Ectodermal cell (in vitro differentiated cells): ENCODE results near the gene PILRA.
"Not testable (repeated sequence)": the region's sequence is repeated elsewhere in the genome, so short reads cannot be mapped to it uniquely, and the experiment has no call there.

Experiments used
- H3K27ac ChIP-seq: 2 replicates; pipeline ENCODE4 v1.7.0; 2013; ENCODE audit warnings: mild to moderate bottlenecking, low read depth, low read length; ENCODE audit not compliant: insufficient read depth, poor library complexity, severe bottlenecking
- H3K27me3 ChIP-seq: 2 replicates; pipeline ENCODE4 v1.7.0; 2013; ENCODE audit warnings: mild to moderate bottlenecking, low read length; ENCODE audit not compliant: insufficient read depth, control insufficient read depth, poor library complexity, severe bottlenecking
- H3K36me3 ChIP-seq: one replicate; pipeline ENCODE4 v1.7.0; 2013; ENCODE audit warnings: low read length; ENCODE audit not compliant: control insufficient read depth, insufficient read depth
- H3K4me1 ChIP-seq: one replicate; pipeline ENCODE4 v1.7.0; 2013; ENCODE audit warnings: low read length; ENCODE audit not compliant: control insufficient read depth, insufficient read depth
- H3K4me3 ChIP-seq: 2 replicates; pipeline ENCODE4 v1.7.0; 2013; ENCODE audit warnings: low read depth, low read length, control low read depth; ENCODE audit not compliant: insufficient read depth
- H3K9me3 ChIP-seq: 2 replicates; pipeline ENCODE4 v1.7.0; 2013; ENCODE audit warnings: mild to moderate bottlenecking, low read length, moderate library complexity; ENCODE audit not compliant: control insufficient read depth
- WGBS, 2 experiments: methylation state at CpG; one replicate each; pipeline ENCODE4 v1.1.7; 2013; ENCODE audit warnings: missing lambda C conversion rate in 2 of 2; 5-methylcytosine and 5-hydroxymethylcytosine counted together

PILRA gene

GRCh38 chr7:100433592-100434296, 60.5 kb downstream of the PILRA start:
- Histone ChIP-seq H3K27me3 (no peaks in the 10 kb centered on the region), H3K4me1 (peaks cover 21% of the 10 kb centered on the region), H3K9me3 (no peaks in the 10 kb centered on the region), H3K4me3 (no peak overlapping the region), H3K36me3 (peaks cover 21% of the 10 kb centered on the region), H3K27ac (no peak overlapping the region)
- 91 to 93% methylated on average over 10 of the region's 10 CpGs for WGBS, 2 experiments

- peaks cover 21% of the 10 kb centered on the region for H3K36me3 ChIP-seq
- no peaks in the 10 kb centered on the region for H3K9me3 ChIP-seq
- 87 to 90% methylated on average over 22 of the region's 22 CpGs for WGBS, 2 experiments
- H3K27me3 ChIP-seq, result no peaks in the 10 kb centered on the region
- no peak overlapping the region for H3K27ac ChIP-seq
- peaks cover 21% of the 10 kb centered on the region for H3K4me1 ChIP-seq
- peak overlapping the region; percentile 79 for H3K4me3 ChIP-seq
Measured at GRCh38 chr7:100434297-100435144, 61.2 kb downstream of the PILRA start.

- Histone ChIP-seq H3K27ac (peak overlapping the region; percentile 80), H3K36me3 (peaks cover 21% of the 10 kb centered on the region), H3K4me3 (peak overlapping the region; percentile 79), H3K27me3 (no peaks in the 10 kb centered on the region), H3K4me1 (peaks cover 19% of the 10 kb centered on the region), H3K9me3 (no peaks in the 10 kb centered on the region)
- WGBS, 2 experiments, result 2 to 3% methylated on average over 81 of the region's 81 CpGs
Measured at GRCh38 chr7:100435401-100436304, 62.4 kb downstream of the PILRA start.

DNA sequence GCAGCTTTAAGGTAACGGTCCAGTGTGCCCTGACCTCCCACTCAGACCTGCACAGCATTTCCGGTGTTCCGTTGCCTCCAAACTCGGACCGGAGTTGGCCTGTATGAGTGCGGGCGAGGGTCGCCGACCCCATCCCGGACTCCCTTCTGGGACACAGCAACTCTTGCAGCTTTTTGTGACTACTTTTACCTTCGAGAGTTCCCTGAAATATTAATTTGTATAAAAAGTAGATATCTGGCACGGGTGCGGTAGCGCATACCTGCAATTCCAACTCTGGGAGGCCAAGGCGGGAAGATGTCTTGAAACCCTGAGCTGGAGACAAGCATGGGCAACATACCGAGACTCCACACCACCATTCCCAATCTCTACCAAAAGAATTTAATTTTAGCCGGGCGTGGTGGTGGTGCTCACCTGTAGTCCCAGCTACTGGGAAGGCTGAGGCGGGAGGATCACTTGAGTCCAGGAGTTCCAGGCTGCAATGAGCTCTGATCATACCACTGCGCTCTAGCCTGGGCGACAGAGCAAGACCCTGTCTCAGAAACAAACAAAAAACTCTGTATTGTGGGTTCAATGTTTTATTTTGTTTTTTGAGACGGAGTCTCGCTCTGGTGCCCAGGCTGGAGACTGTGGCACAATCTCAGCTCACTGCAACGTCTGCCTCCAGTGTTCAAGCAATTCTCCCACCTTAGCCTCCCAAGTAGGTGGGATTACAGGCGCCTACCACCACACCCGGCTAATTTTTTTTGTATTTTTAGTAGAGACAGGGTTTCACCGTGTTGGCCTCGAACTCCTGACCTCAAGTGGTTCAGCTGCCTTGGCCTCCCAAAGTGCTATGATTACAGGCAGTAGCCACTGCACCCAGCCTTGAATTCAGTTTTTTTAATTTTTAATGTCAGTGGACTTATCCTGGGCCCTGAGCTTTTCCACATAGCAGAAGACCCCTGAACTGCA, 64.1 kb downstream of the PILRA start:
- WGBS, 2 experiments, result 96 to 97% methylated on average over 28 of the region's 28 CpGs
- no peak overlapping the region for H3K27ac ChIP-seq

GRCh38 chr7:100438172-100438571, 64.9 kb downstream of the PILRA start:
- WGBS, 2 experiments, result 92 to 94% methylated on average over 1 to 2 of the region's 2 CpGs
- no peaks in the 10 kb centered on the region for H3K9me3 ChIP-seq
- H3K4me3 ChIP-seq, result no peak overlapping the region
- H3K27ac ChIP-seq, result no peak overlapping the region
- no peaks in the 10 kb centered on the region for H3K4me1 ChIP-seq
- no peaks in the 10 kb centered on the region for H3K27me3 ChIP-seq
- H3K36me3 ChIP-seq, result peaks cover 11% of the 10 kb centered on the region

More for the DNA sequence above, 64.1 kb downstream of the PILRA start:
- H3K36me3 ChIP-seq, result peaks cover 18% of the 10 kb centered on the region
- H3K4me3 ChIP-seq, result no peak overlapping the region
- H3K4me1 ChIP-seq, result peaks cover 2% of the 10 kb centered on the region
- H3K9me3 ChIP-seq, result no peaks in the 10 kb centered on the region
- H3K27me3 ChIP-seq, result no peaks in the 10 kb centered on the region

DNA sequence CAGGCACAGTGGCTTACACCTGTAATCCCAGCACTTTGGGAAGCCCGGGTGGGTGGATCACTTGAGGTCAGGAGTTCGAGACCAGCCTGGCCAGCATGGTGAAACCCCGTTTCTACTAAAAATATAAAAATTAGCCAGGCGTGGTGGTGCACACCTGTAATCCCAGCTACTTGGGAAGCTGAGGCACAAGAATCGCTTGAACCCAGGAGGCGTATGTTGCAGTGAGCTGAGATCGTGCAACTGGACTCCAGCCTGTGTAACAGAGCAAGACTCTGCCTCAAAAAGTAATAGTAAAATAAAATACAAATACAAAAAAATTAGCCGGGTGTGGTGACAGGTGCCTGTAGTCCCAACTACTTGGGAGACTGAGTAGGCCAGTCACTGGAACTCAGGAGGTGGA, 65.4 kb downstream of the PILRA start:
- H3K4me3 ChIP-seq, H3K9me3 ChIP-seq, H3K4me1 ChIP-seq, H3K27ac ChIP-seq, H3K36me3 ChIP-seq, H3K27me3 ChIP-seq: not testable (repeated sequence)
- 91 to 96% methylated on average over 8 of the region's 8 CpGs for WGBS, 2 experiments

- H3K36me3 ChIP-seq, H3K4me3 ChIP-seq, H3K27me3 ChIP-seq, H3K9me3 ChIP-seq, H3K27ac ChIP-seq, H3K4me1 ChIP-seq: not testable (repeated sequence)
- 91 to 95% methylated on average over 7 of the region's 7 CpGs for WGBS, 2 experiments
Measured at GRCh38 chr7:100439244-100439643, 66.0 kb downstream of the PILRA start.

DNA sequence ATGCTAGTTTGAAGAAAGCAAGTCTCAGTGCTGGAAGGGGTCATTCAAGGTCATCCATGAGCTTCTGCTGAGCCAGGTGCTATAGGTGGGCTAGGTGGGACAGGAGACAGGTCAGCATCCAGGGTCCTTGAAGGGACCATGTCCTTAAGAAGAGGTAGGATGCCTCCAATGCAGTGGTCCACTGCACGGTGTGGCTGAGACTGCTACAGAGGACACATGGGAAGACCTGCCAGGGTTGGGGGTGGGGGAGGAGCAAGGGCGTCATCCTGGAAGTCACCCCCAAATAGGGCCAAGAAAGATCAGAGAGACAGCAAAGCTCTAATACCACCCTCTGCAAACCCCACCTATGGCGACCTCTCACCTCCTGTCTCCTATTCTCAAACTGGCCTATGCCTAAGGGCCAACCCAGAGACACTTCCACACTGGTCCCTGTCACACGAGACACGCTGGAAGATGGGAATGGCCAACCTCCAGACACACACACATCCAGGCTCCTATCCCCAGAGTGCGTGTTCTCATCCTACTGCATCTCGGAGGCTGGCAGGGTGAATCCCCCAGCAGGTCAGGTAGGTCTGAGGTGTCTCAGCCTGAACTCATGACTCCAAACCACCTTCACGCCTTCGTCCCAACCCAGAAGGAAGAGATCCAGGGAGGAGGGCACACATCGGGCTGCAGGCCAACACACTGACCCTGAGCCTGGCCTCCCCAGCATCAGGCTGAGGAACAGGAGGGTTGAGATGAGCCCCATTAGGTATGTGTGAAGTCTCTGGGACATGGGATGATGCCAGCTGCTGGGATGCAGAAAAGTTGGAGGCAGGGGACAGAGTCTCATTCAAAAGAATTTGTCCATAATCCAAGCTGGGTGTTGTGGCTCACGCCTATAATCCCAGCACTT, 68.6 kb downstream of the PILRA start:
- Histone ChIP-seq H3K4me1 (peaks cover 3% of the 10 kb centered on the region), H3K4me3 (no peak overlapping the region), H3K36me3 (no peaks in the 10 kb centered on the region), H3K27me3 (no peaks in the 10 kb centered on the region), H3K9me3 (no peaks in the 10 kb centered on the region), H3K27ac (no peak overlapping the region)
- 90 to 94% methylated on average over 11 of the region's 11 CpGs for WGBS, 2 experiments
